BE2C (cell line): ENCODE results near the gene SLC28A3.
"Not testable (repeated sequence)": the region's sequence is repeated elsewhere in the genome, so short reads cannot be mapped to it uniquely, and the experiment has no call there.

Experiments used
- DNase-seq: peaks from one replicate; pipeline ENCODE4 v3.0.0-alpha.2; 2020
- H3K27me3 ChIP-seq: fragments of 250-450 bp; sonication (Bioruptor Pico); 2 replicates; pipeline ENCODE4 v1.5.1; 2020; ENCODE audit warnings: mild to moderate bottlenecking
- H3K36me3 ChIP-seq: fragments of 250-450 bp; sonication (Bioruptor Pico); 2 replicates; pipeline ENCODE4 v1.5.1; 2020; ENCODE audit warnings: mild to moderate bottlenecking
- H3K4me1 ChIP-seq: fragments of 250-450 bp; sonication (Bioruptor Pico); 2 replicates; pipeline ENCODE4 v1.5.1; 2020
- H3K4me3 ChIP-seq: 2 replicates; pipeline ENCODE4 v1.5.1; 2011; ENCODE audit warnings: low read depth, low read length
- H3K9me3 ChIP-seq: fragments of 250-450 bp; sonication (Bioruptor Pico); 2 replicates; pipeline ENCODE4 v1.5.1; 2020
- CTCF ChIP-seq: IDR thresholded peaks from 2 replicates; pipeline ENCODE4 v1.5.1; 2012; ENCODE audit warnings: mild to moderate bottlenecking, low read depth, low read length

SLC28A3 gene

GRCh38 chr9:84374013-84374412 is 33.5 kb upstream of the SLC28A3 start:
- H3K9me3 ChIP-seq = no peaks in the 10 kb centered on the region
- no peaks in the 10 kb centered on the region for H3K27me3 ChIP-seq
- no peak overlapping the region for H3K4me3 ChIP-seq
- no peak for DNase-seq
- TF ChIP-seq CTCF = no peak
- H3K36me3 ChIP-seq = no peaks in the 10 kb centered on the region
- no peaks in the 10 kb centered on the region for H3K4me1 ChIP-seq

GRCh38 chr9:84371737-84372136 is 31.2 kb upstream of the SLC28A3 start:
- H3K9me3 ChIP-seq = no peaks in the 10 kb centered on the region
- DNase-seq = no peak
- H3K36me3 ChIP-seq = no peaks in the 10 kb centered on the region
- no peaks in the 10 kb centered on the region for H3K27me3 ChIP-seq
- H3K4me3 ChIP-seq = no peak overlapping the region
- no peak for TF ChIP-seq CTCF
- no peaks in the 10 kb centered on the region for H3K4me1 ChIP-seq

GRCh38 chr9:84368601-84369000 is 28.0 kb upstream of the SLC28A3 start:
- TF ChIP-seq CTCF = no peak
- DNase-seq = no peak
- no peaks in the 10 kb centered on the region for H3K9me3 ChIP-seq

GRCh38 chr9:84367726-84368125 is 27.2 kb upstream of the SLC28A3 start:
- H3K4me3 ChIP-seq, H3K36me3 ChIP-seq, H3K4me1 ChIP-seq, H3K27me3 ChIP-seq, H3K9me3 ChIP-seq, DNase-seq: not testable (repeated sequence)

More at GRCh38 chr9:84368601-84369000, 28.0 kb upstream of the SLC28A3 start:
- Histone ChIP-seq H3K4me3 (no peak overlapping the region), H3K27me3 (no peaks in the 10 kb centered on the region), H3K36me3 (no peaks in the 10 kb centered on the region), H3K4me1 (no peaks in the 10 kb centered on the region)

GRCh38 chr9:84366683-84367082 is 26.1 kb upstream of the SLC28A3 start:
- TF ChIP-seq CTCF = no peak
- Histone ChIP-seq H3K36me3 (no peaks in the 10 kb centered on the region), H3K4me3 (no peak overlapping the region), H3K4me1 (no peaks in the 10 kb centered on the region), H3K27me3 (no peaks in the 10 kb centered on the region), H3K9me3 (no peaks in the 10 kb centered on the region)
- DNase-seq = no peak

- not testable (repeated sequence) for H3K4me1 ChIP-seq, H3K36me3 ChIP-seq, H3K4me3 ChIP-seq, H3K9me3 ChIP-seq, H3K27me3 ChIP-seq, DNase-seq
Observed at GRCh38 chr9:84364894-84365490, 24.4 kb upstream of the SLC28A3 start.

- TF ChIP-seq CTCF = no peak
- Histone ChIP-seq H3K9me3 (no peaks in the 10 kb centered on the region), H3K4me1 (no peaks in the 10 kb centered on the region), H3K27me3 (no peaks in the 10 kb centered on the region), H3K36me3 (no peaks in the 10 kb centered on the region), H3K4me3 (no peak overlapping the region)
- no peak for DNase-seq
Observed at GRCh38 chr9:84361645-84362044, 21.1 kb upstream of the SLC28A3 start.
